Femur (tissue), 1 donor: ENCODE measurements around the gene BCL11A.
A peak's percentile ranks its signal among the peaks of the same experiment; 100 is the strongest.

Source experiments
- DNase-seq: peaks from one replicate; pipeline ENCODE4 v3.0.0-alpha.2; 2017

BCL11A gene

GRCh38 chr2:60523963-60524362 lies 29.5 kb downstream of the BCL11A start:
- DNase-seq = no peak

- no peak for DNase-seq
These were observed 31.0 kb downstream of the BCL11A start for GRCh38 chr2:60522462-60522861.

- no peak for DNase-seq
These were observed 31.8 kb downstream of the BCL11A start for GRCh38 chr2:60521626-60522025.

- no peak for DNase-seq
These were observed 32.4 kb downstream of the BCL11A start for GRCh38 chr2:60520917-60521539.

- no peak for DNase-seq
These were observed 33.1 kb downstream of the BCL11A start for GRCh38 chr2:60520151-60520876.

- DNase-seq = no peak
These were observed 34.1 kb downstream of the BCL11A start for GRCh38 chr2:60519231-60519863.

GRCh38 chr2:60518567-60518966 lies 34.9 kb downstream of the BCL11A start:
- no peak for DNase-seq

- DNase-seq = no peak
These were observed 36.0 kb downstream of the BCL11A start for GRCh38 chr2:60517446-60517845.

- DNase-seq = no peak
These were observed 36.6 kb downstream of the BCL11A start for GRCh38 chr2:60516826-60517225.

GRCh38 chr2:60516383-60516811 lies 37.1 kb downstream of the BCL11A start:
- DNase-seq = peak; percentile 50

- no peak for DNase-seq
These were observed 37.7 kb downstream of the BCL11A start for GRCh38 chr2:60515721-60516226.

GRCh38 chr2:60513996-60514395 lies 39.5 kb downstream of the BCL11A start:
- DNase-seq = no peak

GRCh38 chr2:60513191-60513590 lies 40.3 kb downstream of the BCL11A start:
- DNase-seq = no peak

- DNase-seq = no peak
These were observed 40.8 kb downstream of the BCL11A start for GRCh38 chr2:60512641-60513040.

- no peak for DNase-seq
These were observed 41.3 kb downstream of the BCL11A start for GRCh38 chr2:60512062-60512622.

GRCh38 chr2:60510713-60511112 lies 42.7 kb downstream of the BCL11A start:
- no peak for DNase-seq

- no peak for DNase-seq
These were observed 44.4 kb downstream of the BCL11A start for GRCh38 chr2:60509066-60509465.

GRCh38 chr2:60508339-60508917 lies 45.0 kb downstream of the BCL11A start:
- no peak for DNase-seq

GRCh38 chr2:60507211-60507965 lies 46.1 kb downstream of the BCL11A start:
- no peak for DNase-seq

- DNase-seq = no peak
These were observed 47.6 kb downstream of the BCL11A start for GRCh38 chr2:60505880-60506260.

GRCh38 chr2:60505240-60505879 lies 48.1 kb downstream of the BCL11A start:
- DNase-seq = no peak

- no peak for DNase-seq
These were observed 49.4 kb downstream of the BCL11A start for GRCh38 chr2:60504049-60504448.
